A549 (cell line): ENCODE results near the gene OSBPL9. TPM values are rescaled to one million over a fixed set of nuclear protein-coding genes. Genes with fewer than 3 reads are reported as not detected.

Experiments
- ATAC-seq, 2 experiments: fragments of 200-7000 bp in 1 of 2; fragments of >200 bp in 1 of 2; cut with Nextera tagmentation in 1 of 2; cut with Tn5 transposase in 1 of 2; 3 replicates each; pipeline versions ENCODE4 v1.8.0 to v1.9.1; 2018 to 2020; ENCODE audit warnings: mild to moderate bottlenecking in 1 of 2, moderate library complexity in 1 of 2
- CTCF ChIA-PET: fragments of 300-600 bp; sonication (Branson Sonifier 250); formaldehyde crosslinking; extraction: SDS; loops from one replicate; lab custom pipeline; 2021; ENCODE audit warnings: antibody characterized with exemption, inconsistent platforms; lab: Yijun Ruan, JAX
- POLR2A ChIA-PET: fragments of 350-600 bp; formaldehyde crosslinking; extraction: SDS; loops from one replicate; lab custom pipeline; 2021; ENCODE audit warnings: antibody characterized with exemption, inconsistent platforms; lab: Yijun Ruan, JAX
- DNase-seq, 2 experiments: peaks; one replicate each; pipeline versions ENCODE4 v3.0.0 to v3.0.0-alpha.2; 2011 to 2016; ENCODE audit warnings: low read depth in 1 of 2, low spot score in 1 of 2
- FAIRE-seq: peaks from 2 replicates; lab custom pipeline; 2011; peaks lifted over from hg19 to GRCh38; lab: Jason Lieb, UNC
- H3K27ac ChIP-seq, 2 experiments: fragments of >200 bp; sonication (Bioruptor Twin); formaldehyde crosslinking; 3 replicates each; pipeline ENCODE4 v1.5.1; 2016 to 2017
- H3K4me1 ChIP-seq: fragments of >200 bp; sonication (Bioruptor Twin); formaldehyde crosslinking; 3 replicates; pipeline ENCODE4 v1.6.1; 2016
- H3K4me2 ChIP-seq: fragments of >200 bp; sonication (Bioruptor Twin); formaldehyde crosslinking; 3 replicates; pipeline ENCODE4 v1.6.1; 2016
- H3K4me3 ChIP-seq: fragments of >200 bp; sonication (Bioruptor Twin); formaldehyde crosslinking; 3 replicates; pipeline ENCODE4 v1.5.1; 2016
- H3K9me3 ChIP-seq: fragments of >200 bp; sonication (Bioruptor Twin); formaldehyde crosslinking; 3 replicates; pipeline ENCODE4 v1.6.1; 2016
- CBX8 ChIP-seq: fragments of 200-600 bp; sonication (generic); IDR thresholded peaks from 2 replicates; pipeline ENCODE4 v1.6.1; 2016
- CEBPB ChIP-seq, 2 experiments: fragments of >200 bp in 1 of 2; sonication (Bioruptor Twin) in 1 of 2; formaldehyde crosslinking in 1 of 2; IDR thresholded peaks; 2 replicates each; pipeline ENCODE4 v1.6.1; 2012 to 2016
- CHD2 ChIP-seq: fragments of 150-350 bp; IDR thresholded peaks from 2 replicates; pipeline ENCODE4 v1.6.1; 2014; ENCODE audit warnings: low read length; ENCODE audit not compliant: partially characterized antibody
- CTCF ChIP-seq: fragments of >200 bp; sonication (Bioruptor Twin); formaldehyde crosslinking; IDR thresholded peaks from 3 replicates; pipeline ENCODE4 v1.5.1; 2016
- EP300 ChIP-seq, 2 experiments: fragments of >200 bp; sonication (Bioruptor Twin); formaldehyde crosslinking; IDR thresholded peaks; 2 replicates in 1 of 2; 3 replicates in 1 of 2; pipeline ENCODE4 v1.6.1; 2016 to 2017
- ESRRA ChIP-seq: fragments of 150-350 bp; IDR thresholded peaks from 2 replicates; pipeline ENCODE4 v1.6.1; 2014; ENCODE audit warnings: mild to moderate bottlenecking, low read length, borderline replicate concordance
- FOSL2 ChIP-seq, 2 experiments: fragments of 450-650 bp in 1 of 2; fragments of >200 bp in 1 of 2; sonication (Bioruptor Twin) in 1 of 2; formaldehyde crosslinking; IDR thresholded peaks; 2 replicates each; pipeline versions ENCODE4 v1.5.0 to v1.6.1; 2016 to 2020; ENCODE audit warnings: mild to moderate bottlenecking in 1 of 2, moderate library complexity in 1 of 2
- FOXS1 ChIP-seq: fragments of 250-450 bp; sonication (Bioruptor Pico); IDR thresholded peaks from 2 replicates; pipeline ENCODE4 v1.5.0; 2020; ENCODE audit warnings: mild to moderate bottlenecking, moderate library complexity
- HES2 ChIP-seq: fragments of >200 bp; sonication (Bioruptor Twin); formaldehyde crosslinking; IDR thresholded peaks from 2 replicates; pipeline ENCODE4 v1.6.1; 2016
- HMGXB4 ChIP-seq: fragments of 250-450 bp; sonication (Bioruptor Pico); IDR thresholded peaks from 2 replicates; pipeline ENCODE4 v1.5.0; 2021; ENCODE audit warnings: mild to moderate bottlenecking, moderate library complexity, borderline replicate concordance
- HOXA7 ChIP-seq: fragments of 250-450 bp; sonication (Bioruptor Pico); IDR thresholded peaks from 2 replicates; pipeline ENCODE4 v1.5.0; 2020; ENCODE audit warnings: mild to moderate bottlenecking, moderate library complexity
- HOXB13 ChIP-seq: fragments of 250-450 bp; sonication (Bioruptor Pico); IDR thresholded peaks from 2 replicates; pipeline ENCODE4 v1.5.0; 2020; ENCODE audit warnings: low read depth, mild to moderate bottlenecking, moderate library complexity
- JUNB ChIP-seq: fragments of >200 bp; sonication (Bioruptor Twin); formaldehyde crosslinking; IDR thresholded peaks from 2 replicates; pipeline ENCODE4 v1.6.1; 2016
- MAFK ChIP-seq: fragments of 450-650 bp; IDR thresholded peaks from 2 replicates; pipeline ENCODE4 v1.6.1; 2014; ENCODE audit not compliant: partially characterized antibody
- MAX ChIP-seq: IDR thresholded peaks from 2 replicates; pipeline ENCODE4 v1.6.1; 2012
- MAZ ChIP-seq: fragments of 150-350 bp; IDR thresholded peaks from 2 replicates; pipeline ENCODE4 v1.6.1; 2014; ENCODE audit warnings: antibody characterized with exemption, low read depth, low read length, borderline replicate concordance
- MYC ChIP-seq: IDR thresholded peaks from 2 replicates; pipeline ENCODE4 v1.6.1; 2012; ENCODE audit warnings: mild to moderate bottlenecking, inconsistent platforms, low read length, improper control_type of control experiment, borderline replicate concordance
- NR3C1 ChIP-seq: fragments of >200 bp; sonication (Bioruptor Twin); formaldehyde crosslinking; IDR thresholded peaks from 3 replicates; pipeline ENCODE4 v1.6.1; 2017
- PBX3 ChIP-seq: IDR thresholded peaks from 2 replicates; pipeline ENCODE4 v1.6.1; 2012
- PHF8 ChIP-seq: fragments of 200-600 bp; sonication (generic); IDR thresholded peaks from 2 replicates; pipeline ENCODE4 v1.6.1; 2016; ENCODE audit warnings: low read depth, mild to moderate bottlenecking, antibody characterized with exemption, moderate library complexity, borderline replicate concordance
- RARB ChIP-seq: fragments of 250-450 bp; sonication (Bioruptor Pico); IDR thresholded peaks from 2 replicates; pipeline ENCODE4 v1.8.0; 2021; ENCODE audit warnings: mild to moderate bottlenecking, moderate library complexity
- RCOR1 ChIP-seq: fragments of 150-350 bp; IDR thresholded peaks from 2 replicates; pipeline ENCODE4 v1.6.1; 2014; ENCODE audit warnings: antibody characterized with exemption, low read length, low read depth
- SMC3 ChIP-seq: fragments of >200 bp; sonication (Bioruptor Twin); formaldehyde crosslinking; IDR thresholded peaks from 3 replicates; pipeline ENCODE4 v1.6.1; 2018; ENCODE audit warnings: inconsistent platforms
- SREBF2 ChIP-seq: fragments of 450-650 bp; IDR thresholded peaks from 2 replicates; pipeline ENCODE4 v1.6.1; 2014; ENCODE audit warnings: mild to moderate bottlenecking, moderate library complexity
- TP53 ChIP-seq: fragments of 250-450 bp; sonication (Bioruptor Pico); IDR thresholded peaks from 2 replicates; pipeline ENCODE4 v1.5.0; 2021; ENCODE audit warnings: mild to moderate bottlenecking, moderate library complexity
- ZSCAN20 ChIP-seq: fragments of 250-450 bp; sonication (Bioruptor Pico); IDR thresholded peaks from 2 replicates; pipeline ENCODE4 v1.8.0; 2022; ENCODE audit warnings: mild to moderate bottlenecking, moderate library complexity
- WGBS: methylation state at CpG from one replicate; pipeline ENCODE4 v1.1.6; 2017; ENCODE audit errors: missing lambda C conversion rate; 5-methylcytosine and 5-hydroxymethylcytosine counted together
- polyA plus RNA-seq, 4 experiments: library from polyadenylated mRNA; depleted of rRNA in 3 of 4; stranded (reverse); fragments of >200 nt; fragmentation: RNase III in 1 of 4; extraction: RNeasy Plus Mini Kit Qiagen cat#74134 plus additional on column Dnase treatment in 1 of 4; gene quantifications; 2 replicates in 3 of 4; 3 replicates in 1 of 4; pipeline ENCODE4 v1.2.3, GENCODE V29; 2011 to 2017

The OSBPL9 gene
- polyA plus RNA-seq, 2 of the 4 experiments (the other 2 are of a cell fraction) = 52.6 to 93.7 TPM

GRCh38 chr1:51622455-51622913 is 5.6 kb downstream of the OSBPL9 start:
- FAIRE-seq (no peak), ATAC-seq (peak; percentile 78 to 82; a peak in 5 of 6 replicates), DNase-seq (peak; percentile 43 to 87)
- ChIA-PET POLR2A (no interaction called here), CTCF (interaction anchor here (0.7 to 1.1 kb wide), 2 partner anchors 26 to 147 kb away, joined by 3 read pairs; no protein-coding TSS in a partner anchor)
- TF ChIP-seq FOSL2 (IDR thresholded peaks at IDR 0.05) (peak; percentile 46; the same call in 1 of the 2 replicates), FOSL2 (CRISPR knock-in tag; IDR thresholded peaks at IDR 0.05) (peak; percentile 74), MAFK (peak; percentile 12), JUNB (0 out of 2 replicates have a peak, but pooled peaks have one; percentile 11), PHF8 (no peak)
- Histone ChIP-seq H3K27ac (peak overlapping the region; percentile 60 to 62), H3K4me2 (peak overlapping the region; percentile 66), H3K4me3 (no peak overlapping the region), H3K4me1 (peaks cover 74% of the 10 kb centered on the region), H3K9me3 (no peaks in the 10 kb centered on the region)
- 0% methylated on average over 2 of the region's 2 CpGs for WGBS

- ChIA-PET CTCF (interaction anchor here (0.6 to 1.1 kb wide), 2 partner anchors 146 to 1517 kb away, joined by 3 to 5 read pairs; no protein-coding TSS in a partner anchor), POLR2A (no interaction called here)
- ATAC-seq (peak in 1 of 2 experiments; percentile 38; a peak in 3 of 6 replicates), DNase-seq (no peak), FAIRE-seq (no peak)
- Histone ChIP-seq H3K4me2 (peak overlapping the region; percentile 66), H3K9me3 (no peaks in the 10 kb centered on the region), H3K4me3 (no peak overlapping the region), H3K27ac (peak overlapping the region; percentile 60 to 62), H3K4me1 (peaks cover 79% of the 10 kb centered on the region)
- 89% methylated on average over 2 of the region's 2 CpGs for WGBS
- TF ChIP-seq CBX8 = no peak
- no peak for TF ChIP-seq MAX
- no peak for TF ChIP-seq MAZ
- no peak for TF ChIP-seq HMGXB4 (CRISPR knock-in tag)
- no peak for TF ChIP-seq SMC3
- TF ChIP-seq SREBF2 = no peak
- TF ChIP-seq FOXS1 (CRISPR knock-in tag) = no peak
- no peak for TF ChIP-seq FOSL2 (IDR thresholded peaks at IDR 0.05)
- TF ChIP-seq FOSL2 (CRISPR knock-in tag; IDR thresholded peaks at IDR 0.05) = no peak
- no peak for TF ChIP-seq CEBPB (IDR thresholded peaks at IDR 0.05)
- no peak for TF ChIP-seq NR3C1
- TF ChIP-seq EP300 (IDR thresholded peaks at IDR 0.05) = no peak
- TF ChIP-seq CHD2 = no peak
- TF ChIP-seq ZSCAN20 = no peak
- no peak for TF ChIP-seq ESRRA
- no peak for TF ChIP-seq RARB (CRISPR knock-in tag)
- TF ChIP-seq HOXA7 (CRISPR knock-in tag) = no peak
- TF ChIP-seq RCOR1 = no peak
- TF ChIP-seq TP53 (CRISPR knock-in tag) = no peak
- TF ChIP-seq HES2 = no peak
Measured at GRCh38 chr1:51623025-51623424, 6.1 kb downstream of the OSBPL9 start.

- H3K4me3 ChIP-seq = no peak overlapping the region
- DNase-seq = no peak
- H3K27ac ChIP-seq = peak overlapping the region; percentile 60 to 62; a peak in 5 of 6 replicates
- WGBS = 84% methylated on average over 1 of the region's 1 CpG
- TF ChIP-seq TP53 (CRISPR knock-in tag) (no peak), CTCF (no peak), MYC (no peak), MAX (no peak), PBX3 (no peak), MAFK (no peak), ZSCAN20 (no peak), HOXB13 (CRISPR knock-in tag) (no peak)
- CTCF ChIA-PET = interaction anchor here (0.6 to 1.1 kb wide), 2 partner anchors 146 to 1517 kb away, joined by 3 to 5 read pairs; no protein-coding TSS in a partner anchor
- H3K4me1 ChIP-seq = peaks cover 77% of the 10 kb centered on the region
- peak overlapping the region; percentile 66 for H3K4me2 ChIP-seq
- FAIRE-seq = no peak
- POLR2A ChIA-PET = no interaction called here
- ATAC-seq = no peak
- H3K9me3 ChIP-seq = no peaks in the 10 kb centered on the region
Measured at GRCh38 chr1:51623450-51623849, 6.6 kb downstream of the OSBPL9 start.
